ENCODE results near the gene CFAP99. TPM values are rescaled to one million over a fixed set of nuclear protein-coding genes. Genes with fewer than 3 reads are reported as not detected.

CFAP99 gene
- total and polyA plus RNA-seq, 2 experiments from 2014 or later, result not detected

- no peak overlapping the region for H3K27ac ChIP-seq (ENCODE audit: low read depth)
- DNase-seq (ENCODE audit: low spot score) (no peak), ATAC-seq (no peak)
- H4K20me1 ChIP-seq (replicated peaks; ENCODE audit: insufficient read depth), result no peaks in the 10 kb centered on the region
- no peaks in the 10 kb centered on the region for H3F3A ChIP-seq (replicated peaks; ENCODE audit: low read depth)
- no peaks in the 10 kb centered on the region for H3K4me1 ChIP-seq (ENCODE audit: insufficient read depth)
- H3K27me3 ChIP-seq (ENCODE audit: insufficient read depth), result no peaks in the 10 kb centered on the region
- H3K36me3 ChIP-seq (ENCODE audit: insufficient read depth), result no peaks in the 10 kb centered on the region
- no peak overlapping the region for H2AFZ ChIP-seq
- H3K4me2 ChIP-seq, result no peak overlapping the region
- no peak overlapping the region for H3K4me3 ChIP-seq
- H3K9me2 ChIP-seq (ENCODE audit: insufficient read depth), result no peaks in the 10 kb centered on the region
- H3K9me3 Mint-ChIP-seq, result peaks cover 21% of the 10 kb centered on the region
- no peak overlapping the region for H3K4me3 Mint-ChIP-seq
- H3K4me1 Mint-ChIP-seq, result no peaks in the 10 kb centered on the region; the same call in 2 of the 3 replicates
- no peak overlapping the region for H3K27ac Mint-ChIP-seq
- peaks cover 10% of the 10 kb centered on the region for H3K36me3 Mint-ChIP-seq (ENCODE audit: low read depth)
- no peaks in the 10 kb centered on the region for H3K79me2 ChIP-seq (replicated peaks; ENCODE audit: insufficient read depth)
- peaks cover 5% of the 10 kb centered on the region for H3K27me3 Mint-ChIP-seq (ENCODE audit: insufficient read depth, low read depth, poor library complexity)
- no peak for TF ChIP-seq JUNB (IDR thresholded peaks at IDR 0.05; ENCODE audit: unreplicated experiment)
- no peak for TF ChIP-seq CTCF (conservative IDR thresholded peaks at IDR 0.05; ENCODE audit: low read depth in 2 of 2)
- no peak for TF ChIP-seq EZH2 (IDR thresholded peaks at IDR 0.05; ENCODE audit: low read depth, unreplicated experiment)
- TF ChIP-seq CREB1 (CRISPR knock-in tag; IDR thresholded peaks at IDR 0.05; ENCODE audit: low read depth), result no peak
- no peak for TF ChIP-seq REST (IDR thresholded peaks at IDR 0.05; ENCODE audit: unreplicated experiment)
Observed at GRCh38 chr4:2370597-2371320, 48.0 kb upstream of the CFAP99 start.

- Mint-ChIP-seq H3K27me3 (ENCODE audit: insufficient read depth, low read depth, poor library complexity) (peaks cover 2% of the 10 kb centered on the region), H3K27ac (no peak overlapping the region), H3K36me3 (ENCODE audit: low read depth) (peaks cover 10% of the 10 kb centered on the region), H3K4me3 (no peak overlapping the region), H3K9me3 (peaks cover 21% of the 10 kb centered on the region), H3K4me1 (no peaks in the 10 kb centered on the region; the same call in 2 of the 3 replicates)
- H3K27ac ChIP-seq (ENCODE audit: low read depth), result no peak overlapping the region
- H3K4me3 ChIP-seq, result no peak overlapping the region
- no peaks in the 10 kb centered on the region for H3K27me3 ChIP-seq (ENCODE audit: insufficient read depth)
- H2AFZ ChIP-seq, result no peak overlapping the region
- ATAC-seq (no peak), DNase-seq (ENCODE audit: low spot score) (no peak)
- no peaks in the 10 kb centered on the region for H3K4me1 ChIP-seq (ENCODE audit: insufficient read depth)
- no peaks in the 10 kb centered on the region for H3K9me2 ChIP-seq (ENCODE audit: insufficient read depth)
- no peaks in the 10 kb centered on the region for H3K79me2 ChIP-seq (replicated peaks; ENCODE audit: insufficient read depth)
- no peaks in the 10 kb centered on the region for H3K36me3 ChIP-seq (ENCODE audit: insufficient read depth)
- no peak overlapping the region for H3K4me2 ChIP-seq
- H4K20me1 ChIP-seq (replicated peaks; ENCODE audit: insufficient read depth), result no peaks in the 10 kb centered on the region
- no peaks in the 10 kb centered on the region for H3F3A ChIP-seq (replicated peaks; ENCODE audit: low read depth)
- TF ChIP-seq CREB1 (CRISPR knock-in tag; IDR thresholded peaks at IDR 0.05; ENCODE audit: low read depth) (no peak), ZNF462 (CRISPR knock-in tag; IDR thresholded peaks at IDR 0.05) (no peak), EZH2 (IDR thresholded peaks at IDR 0.05; ENCODE audit: low read depth, unreplicated experiment) (no peak), ZNF331 (CRISPR knock-in tag; IDR thresholded peaks at IDR 0.05; ENCODE audit: low read depth) (no peak), JUNB (IDR thresholded peaks at IDR 0.05; ENCODE audit: unreplicated experiment) (no peak)
Observed at GRCh38 chr4:2371765-2372487, 46.8 kb upstream of the CFAP99 start.

All from GM23338 (cell line).